ENCODE results near the gene PLEKHH2. TPM values are rescaled to one million over a fixed set of nuclear protein-coding genes. Genes with fewer than 3 reads are reported as not detected.

Gene PLEKHH2
- total RNA-seq, 1 donor from 2014 or later, result 16.2 TPM

DNA sequence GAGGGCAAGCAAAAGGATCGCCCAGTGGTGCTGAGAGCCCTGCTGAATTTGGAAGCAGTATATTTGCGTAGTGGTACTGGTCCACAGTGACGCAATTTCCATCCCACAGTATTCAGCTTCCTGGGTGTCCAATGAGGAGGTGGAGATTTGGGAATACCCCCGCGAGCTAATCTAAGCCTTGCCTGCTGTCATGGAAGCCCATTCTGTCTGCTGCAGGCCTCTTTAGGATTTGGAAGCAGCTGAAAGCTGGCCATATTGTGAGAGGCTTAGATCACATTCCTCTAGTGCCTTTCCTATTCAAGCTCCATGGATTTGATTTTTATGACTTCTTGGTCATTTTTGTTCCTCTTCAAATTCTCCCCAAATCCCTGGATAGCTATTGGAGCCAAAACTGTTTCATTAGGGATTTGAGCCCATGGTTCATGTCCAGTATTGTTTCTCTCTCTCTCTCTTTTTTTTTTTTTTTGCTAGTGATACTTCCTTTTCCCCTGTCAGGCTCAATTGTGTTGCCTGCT lies 114.5 kb downstream of the PLEKHH2 start:
- no peaks in the 10 kb centered on the region for H3K27me3 ChIP-seq (ENCODE audit: control insufficient read depth in 3 of 3, insufficient read depth in 3 of 3, low read length in 3 of 3)
- H3K9me3 ChIP-seq (ENCODE audit: control insufficient read depth in 3 of 3, low read length in 3 of 3), result no peaks in the 10 kb centered on the region
- H3K9ac ChIP-seq (ENCODE audit: low read depth in 1 of 3, low read length in 3 of 3), result no peak overlapping the region
- H3K4me3 ChIP-seq (ENCODE audit: low read length in 3 of 3), result no peak overlapping the region
- H3K36me3 ChIP-seq (ENCODE audit: control insufficient read depth in 3 of 3, insufficient read depth in 3 of 3, low read length in 3 of 3), result no peaks in the 10 kb centered on the region
- peaks cover 0 to 7% (median 5%) of the 10 kb centered on the region in 3 donors for H3K4me1 ChIP-seq (ENCODE audit: control insufficient read depth in 3 of 3, insufficient read depth in 3 of 3, low read length in 3 of 3)
- no peak overlapping the region for H3K27ac ChIP-seq (ENCODE audit: low read depth, low read length)

DNA sequence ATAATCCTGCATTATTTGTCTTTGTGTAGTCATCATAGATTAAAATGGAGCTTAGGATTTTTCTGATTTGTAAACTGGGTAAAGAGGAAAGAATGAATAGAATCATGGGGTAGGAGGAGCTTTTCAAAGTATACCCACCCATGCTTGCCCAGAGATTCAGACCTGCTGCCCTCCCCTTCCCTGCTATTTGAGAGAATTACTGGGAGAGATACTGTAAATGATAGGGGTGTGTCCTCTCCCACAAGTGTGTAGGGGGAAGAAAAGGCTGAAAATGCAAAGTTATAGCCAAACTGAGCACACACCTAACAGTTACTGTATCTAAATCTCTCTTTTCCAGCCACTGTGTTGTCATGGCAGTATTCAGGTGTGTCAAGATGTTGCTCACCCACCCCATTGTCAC lies 115.2 kb downstream of the PLEKHH2 start:
- Histone ChIP-seq H3K4me3 (ENCODE audit: low read length in 3 of 3) (no peak overlapping the region), H3K27me3 (ENCODE audit: control insufficient read depth in 3 of 3, insufficient read depth in 3 of 3, low read length in 3 of 3) (no peaks in the 10 kb centered on the region), H3K9me3 (ENCODE audit: control insufficient read depth in 3 of 3, low read length in 3 of 3) (no peaks in the 10 kb centered on the region), H3K36me3 (ENCODE audit: control insufficient read depth in 3 of 3, insufficient read depth in 3 of 3, low read length in 3 of 3) (no peaks in the 10 kb centered on the region), H3K27ac (ENCODE audit: low read depth, low read length) (no peak overlapping the region), H3K9ac (ENCODE audit: low read depth in 1 of 3, low read length in 3 of 3) (no peak overlapping the region), H3K4me1 (ENCODE audit: control insufficient read depth in 3 of 3, insufficient read depth in 3 of 3, low read length in 3 of 3) (peaks cover 0 to 7% (median 5%) of the 10 kb centered on the region in 3 donors)

GRCh38 chr2:43754180-43754579 lies 117.1 kb downstream of the PLEKHH2 start:
- H3K27me3 ChIP-seq (ENCODE audit: control insufficient read depth in 3 of 3, insufficient read depth in 3 of 3, low read length in 3 of 3), result no peaks in the 10 kb centered on the region
- H3K27ac ChIP-seq (ENCODE audit: low read depth, low read length), result no peak overlapping the region
- no peak overlapping the region for H3K4me3 ChIP-seq (ENCODE audit: low read length in 3 of 3)
- no peaks in the 10 kb centered on the region for H3K9me3 ChIP-seq (ENCODE audit: control insufficient read depth in 3 of 3, low read length in 3 of 3)
- peaks cover 2 to 7% (median 5%) of the 10 kb centered on the region in 3 donors for H3K4me1 ChIP-seq (ENCODE audit: control insufficient read depth in 3 of 3, insufficient read depth in 3 of 3, low read length in 3 of 3)
- H3K36me3 ChIP-seq (ENCODE audit: control insufficient read depth in 3 of 3, insufficient read depth in 3 of 3, low read length in 3 of 3), result no peaks in the 10 kb centered on the region
- H3K9ac ChIP-seq (ENCODE audit: low read depth in 1 of 3, low read length in 3 of 3), result no peak overlapping the region

GRCh38 chr2:43758739-43759138 lies 121.7 kb downstream of the PLEKHH2 start:
- Histone ChIP-seq H3K4me1 (ENCODE audit: control insufficient read depth in 3 of 3, insufficient read depth in 3 of 3, low read length in 3 of 3) (peaks cover 5 to 7% (median 5%) of the 10 kb centered on the region in 3 donors), H3K27ac (ENCODE audit: low read depth, low read length) (no peak overlapping the region), H3K27me3 (ENCODE audit: control insufficient read depth in 3 of 3, insufficient read depth in 3 of 3, low read length in 3 of 3) (no peaks in the 10 kb centered on the region), H3K36me3 (ENCODE audit: control insufficient read depth in 3 of 3, insufficient read depth in 3 of 3, low read length in 3 of 3) (no peaks in the 10 kb centered on the region), H3K9me3 (ENCODE audit: control insufficient read depth in 3 of 3, low read length in 3 of 3) (no peaks in the 10 kb centered on the region), H3K4me3 (ENCODE audit: low read length in 3 of 3) (no peak overlapping the region), H3K9ac (ENCODE audit: low read depth in 1 of 3, low read length in 3 of 3) (no peak overlapping the region)

GRCh38 chr2:43759195-43759594 lies 122.1 kb downstream of the PLEKHH2 start:
- no peak overlapping the region for H3K4me3 ChIP-seq (ENCODE audit: low read length in 3 of 3)
- H3K27me3 ChIP-seq (ENCODE audit: control insufficient read depth in 3 of 3, insufficient read depth in 3 of 3, low read length in 3 of 3), result no peaks in the 10 kb centered on the region
- no peaks in the 10 kb centered on the region for H3K36me3 ChIP-seq (ENCODE audit: control insufficient read depth in 3 of 3, insufficient read depth in 3 of 3, low read length in 3 of 3)
- no peak overlapping the region for H3K9ac ChIP-seq (ENCODE audit: low read depth in 1 of 3, low read length in 3 of 3)
- no peak overlapping the region for H3K27ac ChIP-seq (ENCODE audit: low read depth, low read length)
- no peaks in the 10 kb centered on the region for H3K9me3 ChIP-seq (ENCODE audit: control insufficient read depth in 3 of 3, low read length in 3 of 3)
- H3K4me1 ChIP-seq (ENCODE audit: control insufficient read depth in 3 of 3, insufficient read depth in 3 of 3, low read length in 3 of 3), result peaks cover 3 to 5% (median 4%) of the 10 kb centered on the region in 3 donors

DNA sequence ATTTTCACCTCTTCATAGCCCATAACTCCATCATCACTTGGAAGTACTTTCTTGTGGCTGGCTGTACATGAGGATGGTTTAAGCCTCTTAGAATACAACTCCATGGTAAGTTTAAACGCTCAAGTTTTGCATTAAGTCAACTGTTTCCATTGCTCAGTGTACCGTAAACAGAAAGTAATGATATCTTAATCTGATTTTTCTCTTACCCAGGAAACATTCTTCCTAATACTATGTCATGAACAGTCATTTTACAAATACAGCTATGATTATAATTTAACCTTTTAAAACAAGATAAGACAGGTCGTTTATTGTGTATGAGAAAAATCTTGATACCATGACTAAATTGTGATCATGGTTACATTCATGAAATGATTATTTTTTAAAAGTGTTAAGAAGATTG lies 125.2 kb downstream of the PLEKHH2 start:
- Histone ChIP-seq H3K9ac (ENCODE audit: low read depth in 1 of 3, low read length in 3 of 3) (no peak overlapping the region), H3K9me3 (ENCODE audit: control insufficient read depth in 3 of 3, low read length in 3 of 3) (no peaks in the 10 kb centered on the region), H3K27me3 (ENCODE audit: control insufficient read depth in 3 of 3, insufficient read depth in 3 of 3, low read length in 3 of 3) (no peaks in the 10 kb centered on the region), H3K4me1 (ENCODE audit: control insufficient read depth in 3 of 3, insufficient read depth in 3 of 3, low read length in 3 of 3) (peaks cover 0 to 5% (median 0%) of the 10 kb centered on the region in 3 donors), H3K27ac (ENCODE audit: low read depth, low read length) (no peak overlapping the region), H3K4me3 (ENCODE audit: low read length in 3 of 3) (no peak overlapping the region), H3K36me3 (ENCODE audit: control insufficient read depth in 3 of 3, insufficient read depth in 3 of 3, low read length in 3 of 3) (no peaks in the 10 kb centered on the region)

DNA sequence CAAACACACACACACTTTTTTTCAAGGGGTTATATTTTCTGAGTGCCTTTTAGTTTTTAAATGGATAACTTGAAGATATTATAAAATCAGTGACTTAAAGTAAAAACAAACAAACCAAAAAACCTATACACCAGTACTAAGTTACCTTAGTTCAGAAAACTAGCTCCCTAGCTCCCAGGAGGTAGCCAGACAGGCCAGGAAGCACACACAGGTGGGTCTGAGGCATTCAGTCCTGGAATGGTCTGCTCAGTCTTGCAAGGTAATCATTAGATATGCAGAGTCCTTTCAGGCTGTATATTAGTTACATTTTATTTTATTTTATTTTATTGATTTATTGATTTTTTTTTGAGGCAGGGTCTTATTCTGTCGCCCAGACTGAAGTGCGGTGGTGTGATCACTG lies 126.0 kb downstream of the PLEKHH2 start:
- Histone ChIP-seq H3K27me3 (ENCODE audit: control insufficient read depth in 3 of 3, insufficient read depth in 3 of 3, low read length in 3 of 3) (no peaks in the 10 kb centered on the region), H3K4me1 (ENCODE audit: control insufficient read depth in 3 of 3, insufficient read depth in 3 of 3, low read length in 3 of 3) (peaks cover 0 to 5% (median 0%) of the 10 kb centered on the region in 3 donors), H3K27ac (ENCODE audit: low read depth, low read length) (no peak overlapping the region), H3K9me3 (ENCODE audit: control insufficient read depth in 3 of 3, low read length in 3 of 3) (no peaks in the 10 kb centered on the region), H3K9ac (ENCODE audit: low read depth in 1 of 3, low read length in 3 of 3) (no peak overlapping the region), H3K36me3 (ENCODE audit: control insufficient read depth in 3 of 3, insufficient read depth in 3 of 3, low read length in 3 of 3) (no peaks in the 10 kb centered on the region), H3K4me3 (ENCODE audit: low read length in 3 of 3) (no peak overlapping the region)

GRCh38 chr2:43764086-43764705 lies 127.1 kb downstream of the PLEKHH2 start:
- no peaks in the 10 kb centered on the region for H3K27me3 ChIP-seq (ENCODE audit: control insufficient read depth in 3 of 3, insufficient read depth in 3 of 3, low read length in 3 of 3)
- H3K9ac ChIP-seq (ENCODE audit: low read depth in 1 of 3, low read length in 3 of 3), result no peak overlapping the region
- H3K4me1 ChIP-seq (ENCODE audit: control insufficient read depth in 3 of 3, insufficient read depth in 3 of 3, low read length in 3 of 3), result peaks cover 0 to 3% (median 0%) of the 10 kb centered on the region in 3 donors
- H3K9me3 ChIP-seq (ENCODE audit: control insufficient read depth in 3 of 3, low read length in 3 of 3), result no peaks in the 10 kb centered on the region
- no peak overlapping the region for H3K27ac ChIP-seq (ENCODE audit: low read depth, low read length)
- no peak overlapping the region for H3K4me3 ChIP-seq (ENCODE audit: low read length in 3 of 3)
- no peaks in the 10 kb centered on the region for H3K36me3 ChIP-seq (ENCODE audit: control insufficient read depth in 3 of 3, insufficient read depth in 3 of 3, low read length in 3 of 3)

DNA sequence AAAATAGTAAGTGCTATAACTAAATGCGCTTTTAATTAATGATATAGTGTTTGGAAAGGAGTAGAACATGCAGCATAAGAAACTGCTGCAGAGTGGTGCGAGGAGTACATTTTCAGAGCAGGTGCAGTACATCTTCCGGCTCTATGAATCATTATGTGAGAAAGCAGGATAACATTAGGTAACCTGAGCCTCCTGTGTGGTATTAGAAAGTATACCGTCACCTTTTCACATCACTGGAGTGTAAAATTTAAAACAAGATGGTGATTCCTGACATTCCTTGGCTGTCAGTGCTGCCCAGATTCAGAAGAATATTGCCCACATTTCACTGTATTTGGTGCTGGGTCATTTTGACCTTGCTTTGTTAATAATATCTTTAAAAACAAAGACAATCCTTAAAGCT lies 128.9 kb downstream of the PLEKHH2 start:
- Histone ChIP-seq H3K4me1 (ENCODE audit: control insufficient read depth in 3 of 3, insufficient read depth in 3 of 3, low read length in 3 of 3) (no peaks in the 10 kb centered on the region), H3K27me3 (ENCODE audit: control insufficient read depth in 3 of 3, insufficient read depth in 3 of 3, low read length in 3 of 3) (no peaks in the 10 kb centered on the region), H3K4me3 (ENCODE audit: low read length in 3 of 3) (no peak overlapping the region), H3K9ac (ENCODE audit: low read depth in 1 of 3, low read length in 3 of 3) (no peak overlapping the region), H3K36me3 (ENCODE audit: control insufficient read depth in 3 of 3, insufficient read depth in 3 of 3, low read length in 3 of 3) (no peaks in the 10 kb centered on the region), H3K9me3 (ENCODE audit: control insufficient read depth in 3 of 3, low read length in 3 of 3) (no peaks in the 10 kb centered on the region), H3K27ac (ENCODE audit: low read depth, low read length) (no peak overlapping the region)

GRCh38 chr2:43773876-43774613 lies 137.0 kb downstream of the PLEKHH2 start, which contains the start of gene DYNC2LI1:
DYNC2LI1 (plus strand) TSS chr2:43774039; CDS start chr2:43774139, 100 bp downstream.
- H3K4me3 ChIP-seq (ENCODE audit: low read length in 3 of 3), result peak within 1 kb of the TSS; percentile 83 to 99 (median 98)
- H3K9ac ChIP-seq (ENCODE audit: low read depth in 1 of 3, low read length in 3 of 3), result peak within 1 kb of the TSS; percentile 75 to 93 (median 79)
- H3K27ac ChIP-seq (ENCODE audit: low read depth, low read length), result peak within 1 kb of the TSS; percentile 69
- no peaks in the 10 kb centered on the region for H3K4me1 ChIP-seq (ENCODE audit: control insufficient read depth in 3 of 3, insufficient read depth in 3 of 3, low read length in 3 of 3)
- no peaks in the 10 kb centered on the region for H3K27me3 ChIP-seq (ENCODE audit: control insufficient read depth in 3 of 3, insufficient read depth in 3 of 3, low read length in 3 of 3)
- peaks cover 1 to 5% (median 4%) of the 10 kb centered on the region in 3 donors for H3K36me3 ChIP-seq (ENCODE audit: control insufficient read depth in 3 of 3, insufficient read depth in 3 of 3, low read length in 3 of 3)
- H3K9me3 ChIP-seq (ENCODE audit: control insufficient read depth in 3 of 3, low read length in 3 of 3), result no peaks in the 10 kb centered on the region
